ENCODE data around the gene C19orf81. TPM values are rescaled to one million over a fixed set of nuclear protein-coding genes. Genes with fewer than 3 reads are reported as not detected.

C19orf81 gene
- total RNA-seq, 1 donor from 2014 or later, result 10.4 TPM

GRCh38 chr19:50661766-50662650, 12.8 kb downstream of the C19orf81 start:
- Mint-ChIP-seq H3K4me3 (ENCODE audit: unreplicated experiment) (no peak overlapping the region), H3K27ac (ENCODE audit: unreplicated experiment) (no peak overlapping the region), H3K4me1 (ENCODE audit: low read depth, unreplicated experiment) (peaks cover 14% of the 10 kb centered on the region), H3K9me3 (ENCODE audit: unreplicated experiment) (peaks cover 17% of the 10 kb centered on the region), H3K27me3 (ENCODE audit: unreplicated experiment) (peaks cover 26% of the 10 kb centered on the region), H3K36me3 (ENCODE audit: unreplicated experiment) (no peaks in the 10 kb centered on the region)
- DNase-seq, result no peak
- TF ChIP-seq CTCF (IDR thresholded peaks at IDR 0.05; ENCODE audit: partially characterized antibody, unreplicated experiment), result no peak

- no peak for DNase-seq
- Mint-ChIP-seq H3K36me3 (ENCODE audit: unreplicated experiment) (no peaks in the 10 kb centered on the region), H3K4me1 (ENCODE audit: low read depth, unreplicated experiment) (peaks cover 9% of the 10 kb centered on the region), H3K4me3 (ENCODE audit: unreplicated experiment) (no peak overlapping the region), H3K27me3 (ENCODE audit: unreplicated experiment) (peaks cover 20% of the 10 kb centered on the region), H3K27ac (ENCODE audit: unreplicated experiment) (peak overlapping the region; percentile 21), H3K9me3 (ENCODE audit: unreplicated experiment) (peaks cover 14% of the 10 kb centered on the region)
- TF ChIP-seq CTCF (IDR thresholded peaks at IDR 0.05; ENCODE audit: partially characterized antibody, unreplicated experiment), result no peak
Observed at GRCh38 chr19:50662651-50663481, 13.6 kb downstream of the C19orf81 start.

GRCh38 chr19:50663482-50663790, 14.2 kb downstream of the C19orf81 start:
- Mint-ChIP-seq H3K4me1 (ENCODE audit: low read depth, unreplicated experiment) (peaks cover 9% of the 10 kb centered on the region), H3K27ac (ENCODE audit: unreplicated experiment) (no peak overlapping the region), H3K36me3 (ENCODE audit: unreplicated experiment) (no peaks in the 10 kb centered on the region), H3K4me3 (ENCODE audit: unreplicated experiment) (no peak overlapping the region), H3K27me3 (ENCODE audit: unreplicated experiment) (peaks cover 16% of the 10 kb centered on the region), H3K9me3 (ENCODE audit: unreplicated experiment) (peaks cover 11% of the 10 kb centered on the region)
- no peak for DNase-seq
- TF ChIP-seq CTCF (IDR thresholded peaks at IDR 0.05; ENCODE audit: partially characterized antibody, unreplicated experiment), result peak; percentile 31

- Mint-ChIP-seq H3K36me3 (ENCODE audit: unreplicated experiment) (no peaks in the 10 kb centered on the region), H3K4me3 (ENCODE audit: unreplicated experiment) (no peak overlapping the region), H3K27me3 (ENCODE audit: unreplicated experiment) (peaks cover 16% of the 10 kb centered on the region), H3K9me3 (ENCODE audit: unreplicated experiment) (peaks cover 10% of the 10 kb centered on the region), H3K4me1 (ENCODE audit: low read depth, unreplicated experiment) (peaks cover 9% of the 10 kb centered on the region), H3K27ac (ENCODE audit: unreplicated experiment) (no peak overlapping the region)
- no peak for TF ChIP-seq CTCF (IDR thresholded peaks at IDR 0.05; ENCODE audit: partially characterized antibody, unreplicated experiment)
- no peak for DNase-seq
Observed at GRCh38 chr19:50664204-50664603, 15.0 kb downstream of the C19orf81 start.

Data from glutamatergic neuron (in vitro differentiated cells).